ENCODE results near the gene MTOR.
"Not testable (repeated sequence)": the region's sequence is repeated elsewhere in the genome, so short reads cannot be mapped to it uniquely, and the experiment has no call there.

The MTOR gene

DNA sequence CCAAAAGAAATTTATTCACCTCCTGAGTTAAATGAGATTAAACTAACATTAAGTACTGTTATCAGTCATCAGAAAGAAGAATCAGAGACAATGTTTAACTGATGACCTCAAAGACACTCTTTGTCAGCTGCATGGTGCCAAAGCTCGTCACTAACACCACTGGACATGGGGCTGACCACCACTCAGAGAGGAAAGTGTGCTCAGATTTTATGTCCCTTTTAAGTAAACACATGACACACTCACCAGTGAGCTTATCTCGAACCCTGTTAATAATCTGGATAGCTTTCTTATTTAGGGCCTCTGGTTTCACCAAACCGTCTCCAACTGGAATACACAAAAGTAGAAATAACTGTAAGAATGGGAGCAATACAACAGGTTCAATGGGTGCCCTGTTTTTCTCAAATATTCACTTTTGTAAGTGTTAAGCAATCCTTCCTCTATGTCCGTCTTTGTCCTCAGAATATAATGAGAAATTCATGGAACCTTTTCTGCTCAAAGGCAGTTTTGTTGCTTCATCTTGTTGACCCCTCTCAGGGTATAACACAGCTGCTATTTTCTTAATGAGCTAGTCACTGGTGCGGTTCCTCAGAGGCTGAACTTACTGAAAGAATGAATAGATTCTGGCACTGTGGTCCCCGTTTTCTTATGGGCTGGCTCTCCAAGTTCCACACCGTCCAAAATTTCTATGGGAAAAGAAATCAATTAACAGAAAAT lies 153.1 kb downstream of the MTOR start:
- no peaks in the 10 kb centered on the region for H3K27me3 ChIP-seq (ENCODE audit: insufficient read depth, low read length)
- no peak overlapping the region for H3K4me3 ChIP-seq (ENCODE audit: low read length)
- H3K4me1 ChIP-seq (ENCODE audit: insufficient read depth, low read length) = no peaks in the 10 kb centered on the region
- no peak overlapping the region for H2AFZ ChIP-seq (ENCODE audit: low read depth, low read length)
- no peaks in the 10 kb centered on the region for H3K9me3 ChIP-seq (ENCODE audit: low read length)
- peaks cover 62% of the 10 kb centered on the region for H3K36me3 ChIP-seq (ENCODE audit: insufficient read depth, low read length)

DNA sequence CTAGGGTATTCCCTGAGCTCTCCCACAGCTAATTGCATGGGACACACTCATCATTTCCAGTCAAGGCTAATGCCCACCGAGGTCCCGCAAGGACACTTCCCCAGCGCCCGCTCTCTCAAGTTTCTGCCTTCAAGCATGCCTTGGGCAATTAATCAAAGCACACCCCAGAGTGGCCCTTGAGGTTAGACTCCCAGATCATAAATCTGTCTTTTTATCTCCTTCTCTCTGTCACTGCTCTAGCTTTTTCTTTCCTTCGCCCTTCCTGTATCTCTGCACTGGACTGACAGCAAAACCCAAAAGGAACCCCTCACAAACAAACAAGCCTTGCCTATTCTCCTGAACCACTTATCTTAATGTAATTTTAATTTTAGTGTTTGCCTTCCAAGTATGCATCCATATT lies 154.8 kb downstream of the MTOR start:
- Histone ChIP-seq H3K27me3 (ENCODE audit: insufficient read depth, low read length) (no peaks in the 10 kb centered on the region), H3K4me3 (ENCODE audit: low read length) (no peak overlapping the region), H3K36me3 (ENCODE audit: insufficient read depth, low read length) (peaks cover 50% of the 10 kb centered on the region), H3K4me1 (ENCODE audit: insufficient read depth, low read length) (no peaks in the 10 kb centered on the region), H3K9me3 (ENCODE audit: low read length) (no peaks in the 10 kb centered on the region), H2AFZ (ENCODE audit: low read depth, low read length) (no peak overlapping the region)

DNA sequence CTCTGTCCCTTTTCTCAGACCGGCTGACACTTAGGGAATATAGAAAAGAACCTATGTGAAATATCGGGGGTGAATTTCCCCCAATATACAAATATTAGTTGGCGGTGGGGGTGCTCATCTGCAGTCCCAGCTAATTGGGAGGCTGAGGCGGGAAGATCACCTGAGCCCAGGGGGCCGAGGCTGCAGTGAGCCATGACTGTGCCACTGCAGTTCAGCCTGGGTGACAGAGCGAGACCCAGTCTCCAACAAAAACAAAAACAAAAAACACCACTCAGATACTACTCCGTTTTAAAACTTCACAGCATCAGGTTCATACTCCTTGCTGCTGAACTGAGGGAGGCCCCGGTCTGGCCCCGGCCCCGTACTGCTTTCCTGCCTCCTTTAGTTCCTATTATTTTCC lies 156.8 kb downstream of the MTOR start:
- no peaks in the 10 kb centered on the region for H3K9me3 ChIP-seq (ENCODE audit: low read length)
- H2AFZ ChIP-seq (ENCODE audit: low read depth, low read length) = no peak overlapping the region
- H3K4me3 ChIP-seq (ENCODE audit: low read length) = no peak overlapping the region
- H3K27me3 ChIP-seq (ENCODE audit: insufficient read depth, low read length) = no peaks in the 10 kb centered on the region
- peaks cover 41% of the 10 kb centered on the region for H3K36me3 ChIP-seq (ENCODE audit: insufficient read depth, low read length)
- no peaks in the 10 kb centered on the region for H3K4me1 ChIP-seq (ENCODE audit: insufficient read depth, low read length)

DNA sequence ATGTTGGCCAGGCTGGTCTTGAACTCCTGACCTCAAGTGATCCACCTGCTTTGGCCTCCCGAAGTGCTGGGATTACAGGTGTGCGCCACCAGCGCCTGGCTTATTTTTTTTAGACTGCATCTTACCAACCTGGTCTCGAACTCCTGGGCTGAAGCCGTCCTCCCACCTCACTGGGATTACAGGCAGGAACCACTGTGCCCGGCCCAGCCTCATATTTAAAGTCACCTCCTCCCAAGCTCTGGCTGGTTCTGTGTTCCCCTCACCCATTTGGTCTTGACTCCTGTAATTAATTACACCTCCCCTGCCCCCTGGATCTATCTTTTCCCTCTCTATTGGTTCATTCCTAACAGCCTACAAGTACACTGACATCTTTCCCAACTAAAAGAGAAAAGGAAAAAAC lies 161.0 kb downstream of the MTOR start:
- Histone ChIP-seq H3K27me3 (ENCODE audit: insufficient read depth, low read length) (no peaks in the 10 kb centered on the region), H3K4me3 (ENCODE audit: low read length) (no peak overlapping the region), H3K9me3 (ENCODE audit: low read length) (no peaks in the 10 kb centered on the region)

DNA sequence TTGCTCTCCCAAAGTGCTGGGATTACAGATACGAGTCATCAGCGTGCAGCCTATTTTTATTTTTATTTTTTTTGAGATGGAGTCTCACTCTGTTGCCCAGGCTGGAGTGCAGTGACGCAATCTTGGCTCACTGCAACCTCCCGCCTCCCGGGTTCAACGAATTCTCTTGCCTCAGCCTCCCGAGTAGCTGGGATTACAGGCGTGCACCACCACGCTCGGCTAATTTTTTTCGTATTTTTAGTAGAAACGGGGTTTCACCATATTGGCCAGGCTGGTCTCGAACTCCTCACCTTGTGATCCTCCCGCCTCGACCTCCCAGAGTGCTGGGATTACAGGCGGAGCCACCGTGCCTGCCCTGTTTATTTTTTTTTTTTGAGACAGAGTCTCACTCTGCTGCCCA lies 161.5 kb downstream of the MTOR start:
- not testable (repeated sequence) for H2AFZ ChIP-seq (ENCODE audit: low read depth, low read length); H3K4me3 ChIP-seq (ENCODE audit: low read length); H3K9me3 ChIP-seq (ENCODE audit: low read length); H3K27me3 ChIP-seq (ENCODE audit: insufficient read depth, low read length); H3K4me1 ChIP-seq (ENCODE audit: insufficient read depth, low read length)
- peaks cover 18% of the 10 kb centered on the region for H3K36me3 ChIP-seq (ENCODE audit: insufficient read depth, low read length)

More for the DNA sequence above, 161.0 kb downstream of the MTOR start:
- peaks cover 8% of the 10 kb centered on the region for H3K4me1 ChIP-seq (ENCODE audit: insufficient read depth, low read length)
- no peak overlapping the region for H2AFZ ChIP-seq (ENCODE audit: low read depth, low read length)
- peaks cover 19% of the 10 kb centered on the region for H3K36me3 ChIP-seq (ENCODE audit: insufficient read depth, low read length)

GRCh38 chr1:11100149-11100493 lies 162.2 kb downstream of the MTOR start:
- H3K27me3 ChIP-seq (ENCODE audit: insufficient read depth, low read length) = no peaks in the 10 kb centered on the region
- H2AFZ ChIP-seq (ENCODE audit: low read depth, low read length) = peak overlapping the region; percentile 72
- no peaks in the 10 kb centered on the region for H3K9me3 ChIP-seq (ENCODE audit: low read length)
- H3K36me3 ChIP-seq (ENCODE audit: insufficient read depth, low read length) = peaks cover 22% of the 10 kb centered on the region
- H3K4me3 ChIP-seq (ENCODE audit: low read length) = peak overlapping the region; percentile 93
- H3K4me1 ChIP-seq (ENCODE audit: insufficient read depth, low read length) = peaks cover 8% of the 10 kb centered on the region

DNA sequence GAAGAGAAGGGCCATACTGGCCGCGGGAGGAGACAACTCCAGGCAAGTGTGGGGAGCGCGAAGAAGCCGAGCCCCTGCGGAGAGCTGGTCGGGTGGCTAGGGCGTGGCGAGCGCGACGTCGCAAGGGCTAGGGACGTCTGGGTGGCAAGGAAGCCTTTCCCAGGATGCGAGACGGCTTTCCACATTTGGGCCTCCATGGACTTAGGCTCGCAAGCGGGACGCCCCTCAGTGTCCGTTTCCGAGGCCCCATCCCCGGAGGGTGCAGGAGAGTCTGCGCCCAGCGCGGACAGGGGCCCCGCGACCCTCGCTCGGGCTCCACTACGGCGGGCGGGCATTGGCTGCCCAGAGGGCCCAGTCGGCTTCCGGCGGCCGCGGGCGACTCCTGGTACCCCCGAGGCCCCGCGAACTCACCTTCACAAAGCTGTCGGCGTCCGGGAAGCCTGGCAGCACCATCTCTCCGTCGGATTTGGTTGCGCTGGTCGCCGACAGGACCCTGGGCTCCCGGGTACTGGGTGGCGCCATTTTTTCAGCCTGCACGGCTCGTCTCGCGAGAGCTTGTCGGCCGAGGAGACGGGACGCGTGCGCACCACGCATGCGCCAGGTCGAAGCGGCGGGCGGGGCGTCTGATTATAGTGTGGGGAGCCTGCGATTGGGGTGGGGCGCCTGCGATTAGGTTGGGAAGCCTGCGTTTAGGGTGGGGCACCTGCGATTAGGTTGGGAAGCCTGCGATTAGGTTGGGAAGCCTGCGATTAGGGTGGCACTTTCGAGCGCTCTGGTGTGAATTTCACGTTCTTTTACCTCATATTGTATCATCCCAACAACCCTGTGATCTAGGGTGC lies 162.8 kb downstream of the MTOR start, which contains the start of gene EXOSC10:
Gene EXOSC10, minus strand, starts transcription at position 560 of the 839 bp plus-strand sequence. Its CDS starts 38 bp downstream, at position 522.
- Histone ChIP-seq H3K36me3 (ENCODE audit: insufficient read depth, low read length) (peaks cover 24% of the 10 kb centered on the region), H2AFZ (ENCODE audit: low read depth, low read length) (peak within 1 kb of the TSS; percentile 72), H3K4me3 (ENCODE audit: low read length) (peak within 1 kb of the TSS; percentile 93), H3K9me3 (ENCODE audit: low read length) (no peaks in the 10 kb centered on the region), H3K4me1 (ENCODE audit: insufficient read depth, low read length) (peaks cover 8% of the 10 kb centered on the region), H3K27me3 (ENCODE audit: insufficient read depth, low read length) (no peaks in the 10 kb centered on the region)

GRCh38 chr1:11098931-11099309 lies 163.4 kb downstream of the MTOR start:
- Histone ChIP-seq H3K27me3 (ENCODE audit: insufficient read depth, low read length) (no peaks in the 10 kb centered on the region), H3K4me3 (ENCODE audit: low read length) (peak overlapping the region; percentile 93), H3K4me1 (ENCODE audit: insufficient read depth, low read length) (peaks cover 8% of the 10 kb centered on the region), H2AFZ (ENCODE audit: low read depth, low read length) (peak overlapping the region; percentile 72), H3K9me3 (ENCODE audit: low read length) (no peaks in the 10 kb centered on the region), H3K36me3 (ENCODE audit: insufficient read depth, low read length) (peaks cover 29% of the 10 kb centered on the region)

GRCh38 chr1:11083784-11084183 lies 178.6 kb downstream of the MTOR start:
- H3K9me3 ChIP-seq (ENCODE audit: low read length); H3K4me3 ChIP-seq (ENCODE audit: low read length); H3K27me3 ChIP-seq (ENCODE audit: insufficient read depth, low read length); H2AFZ ChIP-seq (ENCODE audit: low read depth, low read length); H3K4me1 ChIP-seq (ENCODE audit: insufficient read depth, low read length): not testable (repeated sequence)
- peaks cover 54% of the 10 kb centered on the region for H3K36me3 ChIP-seq (ENCODE audit: insufficient read depth, low read length)

DNA sequence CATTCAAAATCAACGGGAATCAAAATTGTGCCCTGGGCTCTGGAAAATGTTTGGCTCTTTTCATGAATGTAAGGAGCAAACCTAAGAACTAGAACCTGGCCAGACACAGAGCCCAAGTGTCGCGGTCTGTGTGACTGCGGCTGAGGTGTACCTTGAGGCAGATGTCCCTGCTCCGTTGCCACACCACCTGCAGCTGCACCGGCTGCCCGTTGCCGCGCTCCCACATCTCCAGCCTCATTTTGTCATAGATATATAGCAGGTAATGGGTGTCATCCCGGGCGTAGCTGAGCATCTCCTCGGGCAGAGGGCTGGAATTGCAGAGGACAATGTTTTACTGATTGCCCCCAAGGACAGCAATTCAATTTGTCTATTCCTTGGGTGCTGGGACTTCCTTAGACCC lies 181.4 kb downstream of the MTOR start:
- Histone ChIP-seq H3K9me3 (ENCODE audit: low read length) (no peaks in the 10 kb centered on the region), H3K4me1 (ENCODE audit: insufficient read depth, low read length) (no peaks in the 10 kb centered on the region), H3K27me3 (ENCODE audit: insufficient read depth, low read length) (no peaks in the 10 kb centered on the region), H3K4me3 (ENCODE audit: low read length) (no peak overlapping the region), H3K36me3 (ENCODE audit: insufficient read depth, low read length) (peaks cover 59% of the 10 kb centered on the region), H2AFZ (ENCODE audit: low read depth, low read length) (no peak overlapping the region)

- H3K9me3 ChIP-seq (ENCODE audit: low read length) = no peaks in the 10 kb centered on the region
- no peaks in the 10 kb centered on the region for H3K4me1 ChIP-seq (ENCODE audit: insufficient read depth, low read length)
- peaks cover 76% of the 10 kb centered on the region for H3K36me3 ChIP-seq (ENCODE audit: insufficient read depth, low read length)
- H2AFZ ChIP-seq (ENCODE audit: low read depth, low read length) = no peak overlapping the region
- no peaks in the 10 kb centered on the region for H3K27me3 ChIP-seq (ENCODE audit: insufficient read depth, low read length)
- no peak overlapping the region for H3K4me3 ChIP-seq (ENCODE audit: low read length)
Observed at GRCh38 chr1:11078631-11079030, 183.7 kb downstream of the MTOR start.

GRCh38 chr1:11073398-11073797 lies 189.0 kb downstream of the MTOR start:
- not testable (repeated sequence) for H3K9me3 ChIP-seq (ENCODE audit: low read length); H2AFZ ChIP-seq (ENCODE audit: low read depth, low read length); H3K4me1 ChIP-seq (ENCODE audit: insufficient read depth, low read length); H3K4me3 ChIP-seq (ENCODE audit: low read length); H3K27me3 ChIP-seq (ENCODE audit: insufficient read depth, low read length)
- H3K36me3 ChIP-seq (ENCODE audit: insufficient read depth, low read length) = peaks cover 84% of the 10 kb centered on the region

GRCh38 chr1:11072216-11072917 lies 190.0 kb downstream of the MTOR start:
- no peaks in the 10 kb centered on the region for H3K4me1 ChIP-seq (ENCODE audit: insufficient read depth, low read length)
- H3K27me3 ChIP-seq (ENCODE audit: insufficient read depth, low read length) = no peaks in the 10 kb centered on the region
- no peak overlapping the region for H2AFZ ChIP-seq (ENCODE audit: low read depth, low read length)
- H3K4me3 ChIP-seq (ENCODE audit: low read length) = no peak overlapping the region
- H3K9me3 ChIP-seq (ENCODE audit: low read length) = no peaks in the 10 kb centered on the region
- H3K36me3 ChIP-seq (ENCODE audit: insufficient read depth, low read length) = peaks cover 86% of the 10 kb centered on the region

Data from neuron (in vitro differentiated cells).